Left ventricle myocardium inferior (tissue), 1 donor: ENCODE data around the gene TMEM200C. TPM values are rescaled to one million over a fixed set of nuclear protein-coding genes. Genes with fewer than 3 reads are reported as not detected.

Source experiments
- DNase-seq: peaks from one replicate; pipeline ENCODE4 v3.0.0-alpha.2; 2020
- H3K27ac ChIP-seq: fragments of 200-600 bp; replicated peaks from 2 replicates; pipeline ENCODE4 v1.8.0; 2021
- H3K27me3 ChIP-seq: fragments of 200-600 bp; 2 replicates; pipeline ENCODE4 v1.8.0; 2021; ENCODE audit warnings: low read depth
- H3K36me3 ChIP-seq: fragments of 200-600 bp; 2 replicates; pipeline ENCODE4 v1.8.0; 2021
- H3K4me1 ChIP-seq: fragments of 200-600 bp; 2 replicates; pipeline ENCODE4 v1.8.0; 2021
- H3K4me3 ChIP-seq: fragments of 200-600 bp; 2 replicates; pipeline ENCODE4 v1.8.0; 2021; ENCODE audit warnings: mild to moderate bottlenecking, moderate library complexity
- H3K9me3 ChIP-seq: fragments of 200-600 bp; replicated peaks from 2 replicates; pipeline ENCODE4 v1.8.0; 2021
- CTCF ChIP-seq: fragments of 200-600 bp; IDR thresholded peaks from 2 replicates; pipeline ENCODE4 v1.8.0; 2021; ENCODE audit warnings: antibody characterized with exemption, mild to moderate bottlenecking, borderline replicate concordance
- intact Hi-C: fragments of 100-400 bp; cut with micrococcal nuclease; formaldehyde crosslinking; loops from one replicate; pipeline ENCODE4 v1.11.0; 2022
- microRNA-seq: library from miRNA; unstranded; fragments of <30 nt; microRNA quantifications from one replicate; pipeline ENCODE4 v1.2.0, GENCODE V29; 2020
- total RNA-seq: library from RNA; stranded (reverse); fragmentation: NEBNext Ultra II Directional; extraction: Animal tissue kit (Norgen Biotek cat#: 25700); gene quantifications from one replicate; pipeline ENCODE4 v1.2.1, GENCODE V29; 2021
- donor health status: DM: no; HTN: yes; CAD: no; lungs with severe emphysema.

TMEM200C gene
- total RNA-seq, 1 donor from 2014 or later, result 0.96 TPM

DNA sequence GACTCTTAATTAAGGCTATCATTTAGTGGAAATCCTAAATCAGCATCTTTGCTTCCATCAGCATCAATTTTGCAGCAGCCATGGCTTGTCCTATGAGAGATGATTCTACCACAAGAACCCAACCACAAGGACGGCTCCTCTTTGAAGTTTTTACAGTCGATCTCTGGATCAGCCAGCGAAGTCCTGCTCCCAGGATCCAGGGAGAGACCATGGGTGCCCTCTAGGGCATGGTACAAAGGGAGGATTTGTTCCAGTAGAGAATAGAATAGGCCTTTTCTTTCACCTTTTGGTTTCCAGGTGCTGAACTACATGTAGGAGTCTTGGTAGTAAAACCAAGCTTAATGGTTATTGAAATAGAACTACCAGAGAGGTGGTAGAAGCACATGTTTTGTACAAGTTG is 52.7 kb downstream of the TMEM200C start:
- Histone ChIP-seq H3K4me3 (no peak overlapping the region), H3K27ac (no peak overlapping the region), H3K9me3 (no peaks in the 10 kb centered on the region), H3K36me3 (no peaks in the 10 kb centered on the region), H3K27me3 (peaks cover 34% of the 10 kb centered on the region), H3K4me1 (no peaks in the 10 kb centered on the region)
- no peak for TF ChIP-seq CTCF
- DNase-seq, result no peak
- intact Hi-C loops, result no loop called here

- Histone ChIP-seq H3K27me3 (peaks cover 25% of the 10 kb centered on the region), H3K36me3 (no peaks in the 10 kb centered on the region), H3K9me3 (no peaks in the 10 kb centered on the region), H3K27ac (no peak overlapping the region), H3K4me3 (no peak overlapping the region), H3K4me1 (no peaks in the 10 kb centered on the region)
- peak; percentile 26 for TF ChIP-seq CTCF
- DNase-seq, result no peak
- intact Hi-C loops, result no loop called here
Measured at GRCh38 chr18:5841518-5841917, 53.8 kb downstream of the TMEM200C start.

GRCh38 chr18:5840547-5840946 is 54.8 kb downstream of the TMEM200C start:
- H3K36me3 ChIP-seq, result no peaks in the 10 kb centered on the region
- intact Hi-C loops, result no loop called here
- no peak for DNase-seq
- peaks cover 18% of the 10 kb centered on the region for H3K27me3 ChIP-seq
- no peak overlapping the region for H3K4me3 ChIP-seq
- H3K4me1 ChIP-seq, result no peaks in the 10 kb centered on the region
- no peak for TF ChIP-seq CTCF
- H3K9me3 ChIP-seq, result no peaks in the 10 kb centered on the region
- no peak overlapping the region for H3K27ac ChIP-seq

DNA sequence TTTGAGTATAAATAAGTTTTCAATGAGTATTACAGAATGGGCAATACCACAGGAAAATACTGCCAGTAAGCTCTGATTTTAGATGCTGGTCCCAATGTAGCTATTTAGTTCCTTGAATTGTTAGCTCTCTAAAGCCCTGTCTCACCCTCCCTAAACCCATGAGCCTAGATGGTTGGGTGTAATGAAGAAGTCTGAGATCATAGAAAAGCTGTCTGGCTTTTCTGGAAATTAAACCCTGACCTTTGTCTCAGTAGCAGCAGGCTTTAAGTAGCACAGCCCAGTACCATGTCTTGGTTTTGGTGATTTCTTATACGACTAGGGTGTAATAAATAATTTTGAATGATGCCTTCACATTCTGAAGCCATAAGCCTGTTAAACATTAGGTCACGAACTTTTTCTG is 55.3 kb downstream of the TMEM200C start:
- Histone ChIP-seq H3K4me3 (no peak overlapping the region), H3K9me3 (no peaks in the 10 kb centered on the region), H3K36me3 (no peaks in the 10 kb centered on the region), H3K4me1 (no peaks in the 10 kb centered on the region), H3K27ac (no peak overlapping the region), H3K27me3 (peaks cover 16% of the 10 kb centered on the region)
- no peak for DNase-seq
- no peak for TF ChIP-seq CTCF
- intact Hi-C loops, result no loop called here

DNA sequence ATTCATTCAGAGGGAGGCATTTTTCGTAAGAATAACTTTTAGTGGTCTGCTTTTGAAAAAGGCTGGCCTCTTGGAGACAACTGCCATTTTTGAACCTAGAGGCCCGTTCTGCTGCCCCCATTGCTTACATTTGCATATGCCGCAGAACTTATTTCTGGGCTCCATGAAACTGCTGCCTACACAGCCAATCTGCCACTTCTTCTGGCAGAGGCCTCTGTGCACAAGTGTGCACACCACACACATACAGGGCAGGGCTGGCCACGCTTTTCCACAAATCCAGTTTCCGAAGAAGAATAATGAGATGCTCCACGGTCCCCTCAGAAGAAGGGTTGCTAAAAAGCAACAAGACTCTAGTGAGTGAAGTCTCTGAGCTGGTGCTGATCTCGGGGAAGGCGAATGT is 56.2 kb downstream of the TMEM200C start:
- Histone ChIP-seq H3K27me3 (peaks cover 16% of the 10 kb centered on the region), H3K4me3 (no peak overlapping the region)
- intact Hi-C loops, result no loop called here

More for the DNA sequence above, 56.2 kb downstream of the TMEM200C start:
- no peak for DNase-seq
- H3K27ac ChIP-seq, result no peak overlapping the region
- no peaks in the 10 kb centered on the region for H3K9me3 ChIP-seq
- H3K36me3 ChIP-seq, result no peaks in the 10 kb centered on the region
- no peaks in the 10 kb centered on the region for H3K4me1 ChIP-seq
- no peak for TF ChIP-seq CTCF

Small RNAs within 50 kb of the gene (microRNA-seq; reads per million reads assigned to microRNA genes)
- not detected for gene MIR3976
